Peyer's patch (tissue), 4 donors: Measurements from ENCODE around the gene ELF5.

ENCODE experiments used
- POLR2A ChIP-seq, 2 donors: fragments of 450-650 bp; IDR thresholded peaks; one replicate each; pipeline ENCODE4 v1.5.1; 2017; ENCODE audit warnings: antibody characterized with exemption in 2 of 2, mild to moderate bottlenecking in 2 of 2, moderate library complexity in 2 of 2
- TF ChIP-seq, protein P1 (sequence below), 6 experiments: fragments of 450-650 bp in 4 of 6; fragments of 200-600 bp in 2 of 6; sonication (generic) in 1 of 6; IDR thresholded peaks; one replicate each; pipeline ENCODE4 v1.5.1; 2017 to 2019; ENCODE audit warnings: antibody characterized with exemption in 6 of 6, mild to moderate bottlenecking in 3 of 6, moderate library complexity in 1 of 6

GRCh38 chr11:34514597-34514996 lies 1.0 kb upstream of the ELF5 start:
- TF ChIP-seq, protein P1, sequence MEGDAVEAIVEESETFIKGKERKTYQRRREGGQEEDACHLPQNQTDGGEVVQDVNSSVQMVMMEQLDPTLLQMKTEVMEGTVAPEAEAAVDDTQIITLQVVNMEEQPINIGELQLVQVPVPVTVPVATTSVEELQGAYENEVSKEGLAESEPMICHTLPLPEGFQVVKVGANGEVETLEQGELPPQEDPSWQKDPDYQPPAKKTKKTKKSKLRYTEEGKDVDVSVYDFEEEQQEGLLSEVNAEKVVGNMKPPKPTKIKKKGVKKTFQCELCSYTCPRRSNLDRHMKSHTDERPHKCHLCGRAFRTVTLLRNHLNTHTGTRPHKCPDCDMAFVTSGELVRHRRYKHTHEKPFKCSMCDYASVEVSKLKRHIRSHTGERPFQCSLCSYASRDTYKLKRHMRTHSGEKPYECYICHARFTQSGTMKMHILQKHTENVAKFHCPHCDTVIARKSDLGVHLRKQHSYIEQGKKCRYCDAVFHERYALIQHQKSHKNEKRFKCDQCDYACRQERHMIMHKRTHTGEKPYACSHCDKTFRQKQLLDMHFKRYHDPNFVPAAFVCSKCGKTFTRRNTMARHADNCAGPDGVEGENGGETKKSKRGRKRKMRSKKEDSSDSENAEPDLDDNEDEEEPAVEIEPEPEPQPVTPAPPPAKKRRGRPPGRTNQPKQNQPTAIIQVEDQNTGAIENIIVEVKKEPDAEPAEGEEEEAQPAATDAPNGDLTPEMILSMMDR (IDR thresholded peaks at IDR 0.05): no peak
- no peak for TF ChIP-seq POLR2A (IDR thresholded peaks at IDR 0.05)
